Coronary artery (tissue), 2 donors: ENCODE data around the gene DLG2.

Experiments used
- DNase-seq: peaks from one replicate; pipeline ENCODE4 v3.0.0-alpha.2; 2017; ENCODE audit warnings: low spot score
- H3K27ac ChIP-seq, 2 donors: fragments of 200-600 bp; sonication (generic); one replicate each; pipeline ENCODE4 v1.5.1; 2016 to 2019
- H3K4me3 ChIP-seq: fragments of 200-600 bp; sonication (generic); 2 replicates; pipeline ENCODE4 v1.5.1; 2016; ENCODE audit warnings: mild to moderate bottlenecking, moderate library complexity
- TF ChIP-seq, protein P1 (sequence below): fragments of 200-600 bp; sonication (generic); IDR thresholded peaks from one replicate; pipeline ENCODE4 v1.5.1; 2019; ENCODE audit warnings: antibody characterized with exemption

DLG2 gene

GRCh38 chr11:83831929-83832328 is 1795.2 kb downstream of the DLG2 start:
- no peak overlapping the region for H3K4me3 ChIP-seq
- no peak overlapping the region for H3K27ac ChIP-seq
- TF ChIP-seq, protein P1, sequence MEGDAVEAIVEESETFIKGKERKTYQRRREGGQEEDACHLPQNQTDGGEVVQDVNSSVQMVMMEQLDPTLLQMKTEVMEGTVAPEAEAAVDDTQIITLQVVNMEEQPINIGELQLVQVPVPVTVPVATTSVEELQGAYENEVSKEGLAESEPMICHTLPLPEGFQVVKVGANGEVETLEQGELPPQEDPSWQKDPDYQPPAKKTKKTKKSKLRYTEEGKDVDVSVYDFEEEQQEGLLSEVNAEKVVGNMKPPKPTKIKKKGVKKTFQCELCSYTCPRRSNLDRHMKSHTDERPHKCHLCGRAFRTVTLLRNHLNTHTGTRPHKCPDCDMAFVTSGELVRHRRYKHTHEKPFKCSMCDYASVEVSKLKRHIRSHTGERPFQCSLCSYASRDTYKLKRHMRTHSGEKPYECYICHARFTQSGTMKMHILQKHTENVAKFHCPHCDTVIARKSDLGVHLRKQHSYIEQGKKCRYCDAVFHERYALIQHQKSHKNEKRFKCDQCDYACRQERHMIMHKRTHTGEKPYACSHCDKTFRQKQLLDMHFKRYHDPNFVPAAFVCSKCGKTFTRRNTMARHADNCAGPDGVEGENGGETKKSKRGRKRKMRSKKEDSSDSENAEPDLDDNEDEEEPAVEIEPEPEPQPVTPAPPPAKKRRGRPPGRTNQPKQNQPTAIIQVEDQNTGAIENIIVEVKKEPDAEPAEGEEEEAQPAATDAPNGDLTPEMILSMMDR, result no peak
- no peak for DNase-seq

- no peak overlapping the region for H3K27ac ChIP-seq
- no peak for DNase-seq
- TF ChIP-seq, protein P1, result peak; percentile 38
- H3K4me3 ChIP-seq, result peak overlapping the region; percentile 66
These were observed 1799.1 kb downstream of the DLG2 start for GRCh38 chr11:83827940-83828554.

DNA sequence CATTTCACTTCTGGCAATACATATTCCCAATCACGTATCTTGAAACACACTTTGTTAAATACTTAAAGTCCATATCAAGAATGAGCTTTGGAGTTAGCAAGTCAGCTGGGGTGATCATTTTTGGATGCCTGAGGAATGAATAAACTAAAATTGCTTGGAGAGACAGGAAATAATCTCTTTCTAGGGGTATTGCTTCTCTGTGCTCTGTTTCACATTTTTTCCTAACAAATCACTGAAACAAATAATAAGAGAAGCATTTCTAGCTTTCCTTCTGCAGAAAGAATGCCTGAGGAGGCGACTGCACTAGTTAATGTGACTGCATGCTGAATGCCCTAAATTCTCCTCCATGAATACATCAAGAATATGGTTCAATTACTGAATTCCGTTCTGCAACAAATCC is 1799.6 kb downstream of the DLG2 start:
- TF ChIP-seq, protein P1, result no peak
- DNase-seq, result no peak
- Histone ChIP-seq H3K4me3 (no peak overlapping the region), H3K27ac (no peak overlapping the region)

DNA sequence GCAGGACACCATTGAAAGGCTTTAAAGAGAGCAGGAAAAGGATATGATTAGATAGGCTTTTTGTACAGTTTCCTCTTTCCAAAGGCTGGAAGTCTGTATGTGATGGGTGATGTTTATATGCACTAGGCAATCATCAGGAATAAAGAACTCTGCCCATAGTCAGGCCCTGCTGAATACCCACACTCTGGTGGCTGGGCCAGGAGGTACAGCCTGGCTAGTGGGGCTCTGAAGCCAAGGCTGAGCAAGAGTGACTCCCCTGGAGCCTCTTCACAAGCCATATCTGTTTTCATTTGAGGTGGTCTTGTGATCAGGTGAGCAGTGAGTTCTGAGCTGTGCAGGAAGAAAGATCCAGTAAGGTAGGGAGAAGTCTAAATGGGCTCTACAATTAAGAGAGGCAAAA is 1801.1 kb downstream of the DLG2 start:
- TF ChIP-seq, protein P1, result no peak
- no peak for DNase-seq
- no peak overlapping the region for H3K27ac ChIP-seq
- no peak overlapping the region for H3K4me3 ChIP-seq

DNA sequence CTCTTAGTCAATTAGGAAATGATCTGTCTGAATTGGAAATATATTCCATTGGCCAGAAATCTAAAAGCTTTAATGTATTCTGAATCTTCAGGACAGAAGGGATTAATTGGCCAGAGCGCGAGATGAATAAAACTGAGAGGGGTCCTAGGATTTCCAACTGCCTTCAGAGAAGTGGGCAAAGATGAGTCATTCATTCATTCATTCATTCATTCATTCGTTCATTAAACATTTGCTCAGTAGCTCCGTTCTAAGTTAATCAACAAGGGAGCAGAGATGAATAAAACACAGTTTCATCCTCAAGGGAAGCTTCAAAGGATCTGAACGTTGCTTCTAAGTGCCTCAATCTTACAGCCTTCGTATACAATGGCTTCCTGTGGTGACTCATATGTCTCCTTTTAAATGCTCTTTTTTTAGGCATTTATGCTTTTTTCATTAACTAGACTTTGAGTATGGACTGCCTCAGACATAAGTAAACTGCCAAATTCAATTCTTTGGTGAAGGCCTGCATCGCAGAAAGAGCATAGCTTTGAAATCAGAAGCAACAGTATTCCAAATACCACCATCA is 1803.6 kb downstream of the DLG2 start:
- no peak for DNase-seq
- TF ChIP-seq, protein P1, result no peak
- Histone ChIP-seq H3K4me3 (no peak overlapping the region), H3K27ac (no peak overlapping the region)

- no peak for DNase-seq
- TF ChIP-seq, protein P1, result peak; percentile 54
- H3K27ac ChIP-seq, result no peak overlapping the region
- H3K4me3 ChIP-seq, result no peak overlapping the region
These were observed 1807.1 kb downstream of the DLG2 start for GRCh38 chr11:83819931-83820549.

- no peak overlapping the region for H3K4me3 ChIP-seq
- DNase-seq, result no peak
- TF ChIP-seq, protein P1, result no peak
- H3K27ac ChIP-seq, result no peak overlapping the region
These were observed 1808.8 kb downstream of the DLG2 start for GRCh38 chr11:83818349-83818748.
